NT2/D1 (cell line): ENCODE results near the gene SRSF7.

Experiments
- YY1 ChIP-seq: IDR thresholded peaks from 2 replicates; pipeline ENCODE4 v1.6.1; 2011; ENCODE audit not compliant: insufficient read length, insufficient read depth
- ZNF274 ChIP-seq: IDR thresholded peaks from 2 replicates; pipeline ENCODE4 v1.6.1; 2011; ENCODE audit warnings: mild to moderate bottlenecking, low read depth, low read length

DNA sequence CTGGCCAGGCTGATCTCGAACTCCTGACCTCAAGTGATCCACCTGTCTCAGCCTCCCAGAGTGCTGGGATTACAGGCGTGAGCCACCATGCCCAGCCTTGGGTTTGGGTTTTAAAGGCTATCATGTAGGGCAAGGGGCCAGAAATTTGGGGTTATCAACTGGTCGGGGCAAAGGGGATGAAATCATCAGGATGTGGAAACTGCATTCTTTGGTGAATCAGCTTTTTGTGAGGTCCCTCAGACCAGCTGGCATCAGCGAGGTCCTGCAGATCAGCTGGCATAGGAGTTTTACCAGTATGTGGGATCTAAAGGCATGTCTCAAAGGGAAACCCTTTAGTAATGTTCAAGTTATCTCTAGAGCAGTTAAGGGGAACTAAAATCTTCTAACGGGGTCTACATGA, 20.5 kb upstream of the SRSF7 start:
- TF ChIP-seq YY1: no peak
- no peak for TF ChIP-seq ZNF274
